NCI-H526 treated with DMSO at 0.1 percent for 48 hours (cell line): Measurements from ENCODE around the gene OR7A17.
A peak's percentile ranks its signal among the peaks of the same experiment; 100 is the strongest.

Experiments
- DNase-seq: peaks from one replicate; lab custom pipeline; 2025; lab: John Stamatoyannopoulos, UW

Gene OR7A17

DNA sequence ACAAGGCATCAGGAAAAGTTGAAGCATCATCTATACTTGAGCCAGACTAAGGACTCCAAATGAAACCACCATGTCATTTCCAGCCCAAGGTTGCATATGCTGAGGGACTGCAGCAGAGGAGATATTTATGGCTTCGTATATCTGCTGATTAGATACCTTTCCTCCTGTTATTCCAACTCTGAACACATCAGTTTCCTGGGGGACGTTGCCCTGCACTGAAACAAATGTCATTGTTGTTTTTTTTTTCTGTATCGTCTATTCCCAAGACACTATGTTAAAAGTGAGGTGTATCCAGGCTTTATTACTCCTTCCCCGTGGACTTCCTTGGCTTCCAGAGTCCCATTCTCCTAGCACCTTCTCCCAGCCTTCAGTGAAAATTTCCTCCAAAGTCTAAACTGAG is at the start of gene OR7A17:
Gene OR7A17 (minus strand): TSS at position 101 of the 400 bp plus-strand sequence. CDS start 4,777 bp downstream, outside the sequence.
- no peak for DNase-seq

- no peak for DNase-seq
Measured at GRCh38 chr19:14933506-14933905, 47.6 kb upstream of the OR7A17 start.

GRCh38 chr19:14916848-14917247 is 30.9 kb upstream of the OR7A17 start:
- peak; percentile 3 for DNase-seq

DNA sequence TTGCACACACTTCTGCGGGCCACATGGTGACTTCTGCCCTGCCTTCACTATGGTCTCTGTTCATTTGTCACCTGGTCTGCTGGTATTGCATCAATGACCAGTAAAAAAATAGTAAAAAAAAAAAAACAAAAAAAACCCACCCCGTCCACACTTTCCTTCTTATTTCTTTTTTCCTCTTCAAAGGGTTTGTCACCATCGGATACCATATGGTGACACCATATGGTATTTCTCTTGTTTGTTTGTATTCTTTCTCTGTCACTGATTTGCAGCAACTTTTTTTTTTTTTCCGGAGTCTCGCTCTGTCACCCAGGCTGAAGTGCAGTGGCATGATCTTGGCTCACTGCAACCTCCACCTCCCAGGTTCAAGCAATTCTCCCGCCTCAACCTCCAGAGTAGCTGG is 29.2 kb upstream of the OR7A17 start:
- DNase-seq, result no peak

DNA sequence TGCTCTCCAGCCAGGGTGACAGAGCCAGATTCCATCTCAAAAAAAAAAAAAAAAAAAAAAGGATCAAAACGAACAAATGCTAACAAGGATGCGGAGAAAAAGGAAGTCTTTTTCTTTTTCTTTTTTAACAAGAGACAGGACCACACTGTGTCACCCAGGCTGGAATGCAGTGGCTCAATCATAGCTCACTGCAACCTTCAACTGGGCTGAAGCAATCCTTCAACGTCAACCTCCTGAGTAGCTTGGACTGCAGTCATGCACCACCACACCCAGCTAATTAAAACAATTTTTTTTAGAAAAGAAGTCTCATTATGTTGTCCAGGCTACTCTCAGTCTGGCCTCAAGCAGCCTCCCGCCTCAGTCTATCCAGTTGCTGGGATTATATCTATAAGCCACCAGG is 20.8 kb upstream of the OR7A17 start:
- DNase-seq, result no peak

DNA sequence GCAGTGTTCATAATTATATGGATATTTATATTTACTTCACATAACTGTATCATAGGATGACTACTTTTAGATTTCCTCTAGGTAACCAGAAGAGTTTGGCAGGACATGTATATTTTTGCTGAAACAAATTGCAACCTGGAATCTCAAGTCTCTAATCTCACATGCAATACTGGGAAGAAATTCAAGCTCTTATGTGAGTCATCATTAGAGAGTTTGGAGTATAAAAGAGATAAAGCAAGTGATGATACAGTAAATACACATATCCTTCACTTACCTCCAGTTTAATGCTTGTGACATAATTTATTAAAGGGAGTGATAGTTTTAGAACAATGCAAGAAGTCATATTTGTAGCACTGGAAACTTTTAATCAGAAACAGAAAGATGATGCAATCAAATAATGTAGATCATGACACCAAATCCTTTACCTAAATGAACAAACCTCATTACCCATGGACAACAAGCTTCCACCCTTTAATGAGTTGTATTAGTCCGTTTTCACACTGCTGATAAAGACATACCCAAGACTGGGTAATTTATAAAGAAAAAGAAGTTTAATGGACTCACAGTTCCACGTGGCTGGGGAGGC is 15.8 kb upstream of the OR7A17 start:
- DNase-seq, result no peak

DNA sequence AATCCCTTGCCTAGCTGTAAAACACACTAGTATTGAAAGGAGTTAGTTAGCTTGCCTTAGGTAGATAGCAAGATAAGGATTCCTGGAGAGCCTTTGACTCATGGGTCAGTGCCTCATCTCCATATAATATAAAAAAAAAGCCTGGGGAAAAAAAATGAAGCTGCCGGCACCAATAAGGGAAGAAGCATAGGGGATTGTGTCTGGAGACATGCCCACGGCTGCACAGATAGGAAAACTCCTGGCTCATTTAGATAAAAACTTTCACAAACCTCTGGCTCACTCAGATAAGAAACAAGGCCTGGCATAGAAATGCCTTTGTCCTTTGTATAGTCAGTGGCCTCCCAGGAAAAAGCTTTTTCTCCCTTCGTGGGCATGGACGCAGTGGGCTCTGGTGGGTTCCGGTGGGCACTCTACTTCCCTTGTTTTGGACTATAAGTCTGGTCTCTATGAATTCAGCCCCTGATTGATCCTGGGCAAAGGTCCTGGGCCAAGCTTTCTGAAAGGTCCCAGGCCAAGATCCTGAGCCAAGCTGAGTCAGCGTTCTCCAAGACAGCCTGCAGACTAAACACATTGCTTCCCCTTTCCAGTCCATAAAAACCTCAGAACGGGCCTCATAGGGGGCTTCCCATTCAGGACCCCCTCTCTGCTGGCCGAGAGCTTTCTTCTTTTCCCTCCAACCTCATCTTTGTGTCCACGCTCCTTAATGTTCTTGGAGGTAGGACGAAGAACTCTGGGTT is 4.9 kb upstream of the OR7A17 start:
- DNase-seq, result no peak

GRCh38 chr19:14889994-14890642 is 4.2 kb upstream of the OR7A17 start:
- no peak for DNase-seq

- peak; percentile 5 for DNase-seq
Measured at GRCh38 chr19:14871619-14872230, 14.2 kb downstream of the OR7A17 start.

- DNase-seq, result no peak
Measured at GRCh38 chr19:14868497-14868896, 17.4 kb downstream of the OR7A17 start.

DNA sequence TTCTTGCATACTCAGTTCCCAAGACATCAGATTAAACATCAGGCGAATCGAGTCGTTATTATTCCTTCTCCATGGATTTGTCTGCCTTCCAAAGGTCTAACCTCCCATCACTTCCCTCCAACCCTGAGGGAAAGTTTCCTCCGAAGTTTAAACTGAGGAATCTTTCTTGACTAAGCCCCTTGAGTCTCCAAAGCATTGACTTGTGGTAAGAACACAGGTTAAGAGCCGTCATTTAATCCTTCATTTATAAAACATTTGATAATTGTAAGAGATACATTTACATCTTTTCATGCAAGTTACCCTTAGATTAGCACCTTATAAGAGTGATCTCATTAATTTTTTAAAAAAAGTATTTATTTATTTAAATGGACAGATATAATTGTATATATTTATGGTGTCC is 37.1 kb downstream of the OR7A17 start, which contains the start of gene OR7A10:
Gene OR7A10 (minus strand): TSS at position 101 of the 400 bp plus-strand sequence. CDS start 7,045 bp downstream, outside the sequence.
- DNase-seq, result no peak

DNA sequence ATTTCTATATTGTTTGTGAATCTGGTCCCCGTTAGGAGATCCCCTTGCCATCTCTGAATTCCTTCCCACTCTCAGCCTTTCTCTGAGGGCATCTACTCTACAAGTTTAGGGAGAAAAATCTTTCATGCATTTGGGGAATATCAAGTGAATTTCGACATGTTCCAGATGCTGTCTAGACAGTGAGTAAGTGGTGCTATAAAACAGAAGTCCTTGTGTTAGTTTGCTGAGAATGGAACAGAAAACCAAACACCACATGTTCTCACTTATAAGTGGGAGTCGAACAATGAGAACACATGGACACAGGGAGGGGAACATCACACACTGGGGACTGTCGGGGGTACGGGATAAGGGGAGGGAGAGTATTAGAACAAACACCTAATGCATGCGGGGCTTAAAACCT is 42.4 kb downstream of the OR7A17 start:
- DNase-seq, result no peak

- no peak for DNase-seq
Measured at GRCh38 chr19:14843169-14843568, 42.8 kb downstream of the OR7A17 start.

DNA sequence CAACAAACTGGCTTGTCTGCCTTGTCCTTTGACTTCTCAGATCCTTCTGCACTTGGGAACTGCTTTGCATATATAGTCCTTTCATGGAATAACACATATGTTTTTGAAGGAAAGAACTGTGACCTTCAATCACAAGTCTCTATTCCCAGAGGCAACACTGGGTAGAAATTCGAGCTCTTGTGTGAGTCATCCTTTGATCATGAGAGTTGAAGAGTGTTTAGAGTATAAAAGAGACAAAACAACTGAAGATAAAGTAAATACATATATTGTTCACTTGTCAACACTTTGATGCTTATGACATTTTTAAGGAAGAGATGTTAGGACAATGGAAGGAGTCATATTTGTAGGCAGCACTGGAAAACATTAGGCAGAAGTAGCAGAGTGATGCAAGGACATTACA is 45.7 kb downstream of the OR7A17 start:
- DNase-seq, result no peak

GRCh38 chr19:14837391-14837790 is 48.5 kb downstream of the OR7A17 start:
- DNase-seq, result no peak

DNA sequence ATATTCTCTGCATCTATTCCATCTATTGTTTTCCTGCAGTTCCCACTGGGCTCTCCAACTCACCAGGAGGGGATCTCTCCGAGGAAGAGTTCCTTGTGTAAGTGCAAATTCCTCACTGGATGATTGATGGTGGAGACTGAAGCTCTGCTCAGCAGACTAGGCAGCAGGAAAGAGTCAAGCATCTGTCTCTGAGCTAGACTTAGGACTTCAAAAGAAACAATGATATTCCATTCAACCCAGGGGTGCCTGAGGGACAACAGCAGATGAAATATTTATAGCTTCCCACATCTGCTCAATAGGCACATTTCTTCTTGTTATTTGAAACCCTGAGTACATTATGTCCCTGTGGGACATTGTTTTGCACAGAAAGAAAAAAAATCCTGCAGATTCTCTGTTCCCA is 50.9 kb downstream of the OR7A17 start, which contains the start of the genes OR7A5 and OR7C1:
Gene OR7A5 (minus strand): TSS at position 175 of the 400 bp plus-strand sequence. CDS start 6,944 bp downstream, outside the sequence.
Gene OR7C1 (minus strand): TSS at position 175 of the 400 bp plus-strand sequence. CDS start 35,049 bp downstream, outside the sequence.
- no peak for DNase-seq

- DNase-seq, result no peak
Measured at GRCh38 chr19:14830702-14831101, 55.2 kb downstream of the OR7A17 start.
